OCI-M2 (cell line): Measurements from ENCODE around the gene MAP4.
"Not testable (repeated sequence)": the region's sequence is repeated elsewhere in the genome, so short reads cannot be mapped to it uniquely, and the experiment has no call there.

Experiments
- DNase-seq: peaks from one replicate; lab custom pipeline; 2025; ENCODE audit not compliant: unreplicated experiment; lab: John Stamatoyannopoulos, UW

Gene MAP4, protein sequence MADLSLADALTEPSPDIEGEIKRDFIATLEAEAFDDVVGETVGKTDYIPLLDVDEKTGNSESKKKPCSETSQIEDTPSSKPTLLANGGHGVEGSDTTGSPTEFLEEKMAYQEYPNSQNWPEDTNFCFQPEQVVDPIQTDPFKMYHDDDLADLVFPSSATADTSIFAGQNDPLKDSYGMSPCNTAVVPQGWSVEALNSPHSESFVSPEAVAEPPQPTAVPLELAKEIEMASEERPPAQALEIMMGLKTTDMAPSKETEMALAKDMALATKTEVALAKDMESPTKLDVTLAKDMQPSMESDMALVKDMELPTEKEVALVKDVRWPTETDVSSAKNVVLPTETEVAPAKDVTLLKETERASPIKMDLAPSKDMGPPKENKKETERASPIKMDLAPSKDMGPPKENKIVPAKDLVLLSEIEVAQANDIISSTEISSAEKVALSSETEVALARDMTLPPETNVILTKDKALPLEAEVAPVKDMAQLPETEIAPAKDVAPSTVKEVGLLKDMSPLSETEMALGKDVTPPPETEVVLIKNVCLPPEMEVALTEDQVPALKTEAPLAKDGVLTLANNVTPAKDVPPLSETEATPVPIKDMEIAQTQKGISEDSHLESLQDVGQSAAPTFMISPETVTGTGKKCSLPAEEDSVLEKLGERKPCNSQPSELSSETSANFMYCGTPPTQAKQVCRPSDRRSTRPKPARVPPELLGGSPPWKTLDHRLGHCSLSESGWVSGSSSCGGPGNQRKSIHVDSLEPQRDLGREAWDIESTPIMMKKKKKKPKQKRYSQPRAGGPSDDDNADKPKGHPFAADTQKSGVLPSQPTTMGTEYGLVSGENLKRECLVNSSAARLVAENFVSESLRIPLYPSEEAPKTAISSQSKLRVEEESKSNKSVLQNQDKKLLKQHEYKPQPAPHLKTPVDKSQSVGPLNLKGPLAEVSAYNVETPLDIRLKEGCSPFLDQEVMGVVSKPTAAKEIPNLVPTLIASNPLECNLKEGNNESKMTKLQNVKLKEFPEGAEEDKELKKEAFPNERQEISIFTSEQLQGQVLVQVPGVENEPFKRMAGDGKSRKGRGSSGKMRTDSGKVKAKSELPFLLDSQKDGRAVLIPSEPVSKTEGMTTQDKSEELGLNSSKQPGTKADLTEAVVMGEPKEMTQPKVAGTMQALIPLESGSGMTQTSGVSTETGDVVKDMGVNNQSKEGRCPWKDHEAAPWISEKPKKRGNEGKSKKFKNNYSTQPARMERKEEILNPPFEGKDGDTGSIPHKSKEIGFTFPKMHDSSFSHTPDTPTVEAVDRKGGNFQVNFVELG (N-terminal part only)

DNA sequence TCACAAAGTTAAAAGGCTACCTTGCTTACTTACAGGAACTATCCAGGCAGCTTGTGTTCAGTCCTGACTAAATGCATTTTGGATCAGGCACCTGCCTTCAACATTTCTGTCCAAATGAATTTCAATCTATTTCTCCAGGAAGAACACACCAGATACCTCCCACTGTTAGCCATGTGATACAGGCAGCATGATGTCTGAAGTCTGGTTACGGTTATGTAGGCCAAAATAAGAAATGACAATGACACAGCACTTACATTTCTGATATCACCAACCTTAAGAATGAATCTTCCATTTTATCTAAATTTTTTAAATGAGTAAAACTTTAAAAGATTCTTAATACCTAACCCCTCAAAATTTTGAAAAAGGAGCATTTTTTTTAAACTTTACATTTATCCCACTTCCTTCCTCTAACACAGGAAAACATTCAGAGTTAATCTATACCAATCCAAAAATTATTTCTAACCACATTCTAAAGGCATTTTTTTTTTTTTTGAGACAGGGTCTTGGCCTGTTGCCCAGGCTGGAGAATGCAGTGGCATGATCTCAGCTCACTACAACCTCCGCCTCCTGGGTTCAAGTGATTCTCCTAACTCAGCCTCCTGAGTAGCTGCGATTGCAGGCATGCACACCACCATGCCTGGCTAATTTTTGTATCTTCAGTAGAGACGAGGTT, at the start of gene MAP4:
TSS of gene MAP4 (minus strand) at position 116 of the 673 bp plus-strand sequence. CDS start 17,556 bp downstream, outside the sequence.
- DNase-seq: no peak

DNA sequence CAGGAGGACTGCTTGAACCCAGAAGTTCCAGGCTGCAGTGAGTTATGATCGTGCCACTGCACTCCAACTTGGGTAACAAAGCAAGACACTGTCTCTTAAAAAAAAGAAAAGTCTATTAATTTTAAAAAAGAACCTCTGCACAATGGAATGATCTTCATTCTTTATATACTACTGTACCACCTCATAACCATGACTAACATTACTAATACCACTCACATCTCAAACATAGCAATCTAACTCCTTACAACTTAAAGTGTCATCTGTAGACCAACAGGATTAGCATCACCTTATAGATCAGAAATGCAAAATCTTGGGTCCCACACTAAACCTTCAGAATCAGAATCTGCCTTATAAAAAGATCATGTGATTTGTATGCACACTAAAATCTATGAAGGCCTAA, 48.8 kb upstream of the MAP4 start:
- no peak for DNase-seq

DNA sequence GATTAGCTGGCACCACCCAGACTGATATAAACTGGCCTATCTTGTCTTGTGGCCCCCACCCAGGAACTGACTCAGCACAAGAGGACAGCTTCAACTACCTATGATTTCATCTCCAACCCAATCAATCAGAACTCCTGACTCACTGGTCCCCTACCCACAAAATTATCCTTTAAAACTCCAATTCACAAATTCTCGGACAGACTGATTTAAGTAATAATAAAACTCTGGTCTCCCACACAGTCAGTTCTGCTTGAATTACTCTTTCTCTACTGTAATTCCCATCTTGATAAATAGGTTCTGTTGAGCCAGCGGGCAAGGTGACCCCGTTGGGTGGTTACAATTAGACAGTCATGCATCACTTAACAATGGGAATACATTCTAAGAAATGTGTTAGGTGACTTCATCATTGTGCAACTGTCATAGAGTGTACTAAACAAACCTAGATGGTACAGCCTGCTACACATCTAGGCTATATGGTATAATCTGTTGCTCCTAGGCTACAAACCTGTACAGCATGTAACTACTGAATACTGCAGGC, 48.1 kb upstream of the MAP4 start:
- no peak for DNase-seq

DNA sequence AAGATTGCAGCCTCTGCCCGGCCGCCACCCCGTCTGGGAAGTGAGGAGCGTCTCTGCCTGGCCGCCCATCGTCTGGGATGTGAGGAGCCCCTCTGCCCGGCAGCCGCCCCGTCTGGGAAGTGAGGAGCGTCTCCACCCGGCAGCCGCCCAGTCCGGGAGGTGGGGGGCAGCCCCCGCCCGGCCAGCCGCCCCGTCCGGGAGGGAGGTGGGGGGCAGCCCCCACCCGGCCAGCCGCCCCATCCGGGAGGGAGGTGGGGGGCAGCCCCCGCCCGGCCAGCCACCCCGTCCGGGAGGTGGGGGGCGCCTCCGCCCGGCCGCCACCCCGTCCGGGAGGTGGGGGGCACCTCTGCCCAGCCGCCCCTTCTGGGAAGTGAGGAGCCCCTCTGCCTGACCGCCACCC, 45.4 kb upstream of the MAP4 start:
- DNase-seq: not testable (repeated sequence)

DNA sequence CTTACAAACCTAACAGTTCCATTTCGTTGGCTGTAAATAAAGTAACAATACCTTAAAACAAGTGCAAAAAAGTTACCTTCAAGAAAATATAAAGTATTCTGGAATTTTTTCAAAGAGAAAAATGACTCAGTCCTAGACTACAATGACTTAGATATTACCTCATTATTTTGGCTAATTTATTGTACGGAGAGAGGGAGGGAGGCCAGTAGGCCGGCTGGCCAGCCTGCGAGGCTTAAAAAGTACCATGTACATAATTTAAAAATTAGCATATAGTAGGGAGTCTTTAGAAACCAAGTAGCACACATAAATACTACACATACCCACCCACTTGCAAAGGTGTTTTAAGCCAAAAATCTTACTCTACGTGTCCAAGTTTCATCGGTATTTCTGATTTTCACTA, 41.9 kb upstream of the MAP4 start:
- DNase-seq: no peak

DNA sequence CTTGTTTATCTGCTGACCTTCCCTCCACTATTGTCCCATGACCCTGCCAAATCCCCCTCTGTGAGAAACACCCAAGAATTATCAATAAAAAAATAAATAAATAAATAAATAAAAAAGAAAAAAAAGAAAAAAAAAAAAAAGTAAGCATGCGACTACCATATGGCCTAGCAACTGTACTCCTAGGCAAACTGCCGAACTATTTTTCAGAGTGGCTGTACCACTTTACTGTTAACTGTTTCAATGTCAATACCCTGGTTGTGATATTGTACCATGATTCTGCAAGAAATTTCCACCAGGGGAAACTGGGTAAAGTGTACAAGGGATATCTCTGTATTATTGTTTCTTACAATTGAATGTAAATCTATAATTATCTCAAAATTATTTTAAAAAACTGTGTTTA, 41.3 kb upstream of the MAP4 start:
- no peak for DNase-seq

GRCh38 chr3:48047841-48048464, 31.7 kb upstream of the MAP4 start:
- DNase-seq: no peak

- DNase-seq: no peak
Observed at GRCh38 chr3:48042071-48042760, 26.0 kb upstream of the MAP4 start.

- DNase-seq: no peak
Observed at GRCh38 chr3:48039487-48040190, 23.4 kb upstream of the MAP4 start.

DNA sequence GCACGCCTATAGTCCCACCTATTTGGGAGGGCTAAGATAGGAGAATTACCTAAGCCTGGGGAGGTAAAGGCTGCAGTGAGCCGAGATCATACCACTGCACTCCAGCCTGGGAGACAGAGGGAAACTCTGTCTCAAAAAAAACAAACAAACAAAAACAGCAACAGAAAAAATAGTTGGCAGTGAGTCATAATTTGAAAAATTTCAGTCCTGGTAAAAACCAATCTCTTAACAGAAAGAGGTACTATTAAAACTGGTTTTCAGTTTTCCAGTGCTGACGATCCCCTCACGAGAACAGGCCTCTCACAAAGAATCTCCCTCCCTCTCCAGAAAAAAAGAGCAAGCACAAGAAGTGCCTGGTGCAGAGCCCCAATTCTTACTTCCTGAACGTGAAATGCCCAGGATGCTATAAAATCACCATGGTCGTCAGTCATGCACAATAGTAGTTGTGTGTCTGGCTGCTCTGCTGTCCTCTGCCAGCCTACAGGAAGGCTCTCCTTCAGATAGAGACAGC, 22.8 kb upstream of the MAP4 start:
- DNase-seq: no peak

DNA sequence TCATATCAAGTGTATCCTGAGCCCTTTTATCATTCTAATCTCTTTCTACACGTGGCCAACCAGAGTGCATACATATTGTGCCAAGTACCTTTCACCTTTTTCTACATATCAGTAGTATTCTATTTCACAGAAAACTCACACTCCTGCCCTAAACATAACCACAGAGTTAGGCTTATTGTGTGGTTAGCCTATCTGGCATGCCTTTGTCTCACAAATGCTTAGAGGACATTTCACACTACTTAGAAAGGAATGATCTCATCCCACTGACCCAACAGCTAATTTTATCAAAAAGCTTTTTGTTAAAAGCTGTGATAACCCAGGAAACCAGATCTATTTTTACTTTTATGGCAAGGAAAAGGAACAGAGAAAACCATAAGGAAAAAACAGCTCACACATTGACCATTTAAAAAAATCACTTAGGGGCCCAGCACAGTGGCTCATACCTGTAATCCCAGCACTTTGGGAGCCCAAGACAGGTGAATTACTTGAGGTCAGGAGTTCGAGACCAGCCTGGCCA, 17.8 kb upstream of the MAP4 start:
- DNase-seq: no peak

DNA sequence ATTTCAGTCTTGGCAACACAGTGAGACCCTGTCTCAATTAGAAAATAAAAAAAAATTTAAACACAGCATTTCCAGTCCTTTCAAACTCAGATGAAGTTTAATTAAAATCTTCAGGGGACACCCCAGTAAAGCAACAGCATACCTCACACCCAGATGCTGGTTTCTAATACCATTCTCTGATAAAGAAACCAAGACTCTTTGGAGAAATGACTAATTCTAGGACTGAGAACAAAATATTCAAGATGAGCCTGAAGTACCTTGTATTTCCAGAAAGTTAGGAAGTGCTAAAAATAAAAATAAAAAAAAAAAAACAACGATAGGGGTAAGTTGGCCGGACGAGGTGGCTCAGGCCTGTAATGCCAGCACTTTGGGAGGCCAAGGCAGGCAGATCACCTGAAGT, 14.0 kb upstream of the MAP4 start:
- no peak for DNase-seq

- DNase-seq: no peak
Observed at GRCh38 chr3:48026951-48027908, 11.0 kb upstream of the MAP4 start.

DNA sequence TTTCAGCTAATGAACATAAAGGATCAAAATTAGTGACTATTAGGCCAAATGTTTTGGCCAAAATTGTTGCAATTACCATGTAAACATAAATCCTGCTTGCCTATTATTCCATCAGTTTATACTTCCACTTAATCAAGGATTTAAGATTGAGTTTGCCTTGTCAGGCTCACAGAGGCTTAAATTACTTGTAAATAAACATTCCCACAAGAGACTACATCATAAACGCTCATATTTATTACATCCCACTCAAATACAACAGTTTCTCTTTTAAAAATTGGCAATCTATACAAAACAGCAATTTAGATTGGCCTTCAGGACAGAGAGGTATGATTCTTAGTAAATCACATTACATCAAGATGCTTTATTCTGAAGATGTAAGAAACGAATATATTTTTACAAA, 9.9 kb upstream of the MAP4 start:
- no peak for DNase-seq

DNA sequence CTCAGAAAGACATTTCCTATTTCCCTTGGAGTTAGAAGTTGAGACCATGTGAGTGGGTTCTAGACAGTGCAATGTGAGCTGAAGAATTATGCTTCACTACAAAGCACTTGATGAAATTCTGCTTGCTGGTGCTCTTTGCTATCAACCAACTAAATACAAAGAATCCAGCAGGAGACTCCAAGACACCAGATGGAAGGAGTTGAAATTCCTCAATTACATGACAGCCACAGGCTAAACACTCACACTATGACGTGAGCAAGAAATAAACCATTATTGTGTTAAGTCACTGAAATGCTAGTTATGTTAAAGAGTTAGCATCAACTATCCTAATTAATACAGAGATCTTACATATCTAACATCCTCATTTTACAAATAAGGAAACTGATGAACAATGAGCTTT, 8.2 kb upstream of the MAP4 start:
- no peak for DNase-seq

DNA sequence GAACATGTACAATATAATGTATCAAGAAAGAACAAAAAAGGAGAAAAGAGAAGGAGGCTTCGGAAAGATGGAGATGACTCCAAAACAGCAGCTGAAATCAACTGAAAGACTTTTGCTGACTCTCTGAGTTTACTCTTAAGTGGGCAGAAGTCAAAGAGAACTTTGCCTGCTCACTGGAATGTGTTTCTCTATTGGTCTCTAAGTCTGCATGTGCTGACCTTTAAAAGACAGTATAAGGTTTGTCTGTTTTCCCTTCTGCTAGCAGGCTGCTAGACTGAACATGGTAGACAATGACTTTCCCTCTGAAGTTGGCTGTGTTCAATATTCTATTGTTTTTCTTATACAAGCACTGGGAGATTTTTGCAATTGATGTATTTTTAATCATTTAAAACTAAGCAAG, 7.2 kb upstream of the MAP4 start:
- no peak for DNase-seq

GRCh38 chr3:48022178-48022577, 6.0 kb upstream of the MAP4 start:
- DNase-seq: no peak
